ENCODE data around the gene PSMC6. TPM values are rescaled to one million over a fixed set of nuclear protein-coding genes. Genes with fewer than 3 reads are reported as not detected.

The PSMC6 gene
- total and polyA plus RNA-seq, 2 of the 13 experiments (the other 11 are each of a cell fraction or from before 2014, with no cell fraction given) = 90.0 to 210 TPM

GRCh38 chr14:52700701-52701172 is 6.3 kb upstream of the PSMC6 start (continued):
- TF ChIP-seq, protein P1, sequence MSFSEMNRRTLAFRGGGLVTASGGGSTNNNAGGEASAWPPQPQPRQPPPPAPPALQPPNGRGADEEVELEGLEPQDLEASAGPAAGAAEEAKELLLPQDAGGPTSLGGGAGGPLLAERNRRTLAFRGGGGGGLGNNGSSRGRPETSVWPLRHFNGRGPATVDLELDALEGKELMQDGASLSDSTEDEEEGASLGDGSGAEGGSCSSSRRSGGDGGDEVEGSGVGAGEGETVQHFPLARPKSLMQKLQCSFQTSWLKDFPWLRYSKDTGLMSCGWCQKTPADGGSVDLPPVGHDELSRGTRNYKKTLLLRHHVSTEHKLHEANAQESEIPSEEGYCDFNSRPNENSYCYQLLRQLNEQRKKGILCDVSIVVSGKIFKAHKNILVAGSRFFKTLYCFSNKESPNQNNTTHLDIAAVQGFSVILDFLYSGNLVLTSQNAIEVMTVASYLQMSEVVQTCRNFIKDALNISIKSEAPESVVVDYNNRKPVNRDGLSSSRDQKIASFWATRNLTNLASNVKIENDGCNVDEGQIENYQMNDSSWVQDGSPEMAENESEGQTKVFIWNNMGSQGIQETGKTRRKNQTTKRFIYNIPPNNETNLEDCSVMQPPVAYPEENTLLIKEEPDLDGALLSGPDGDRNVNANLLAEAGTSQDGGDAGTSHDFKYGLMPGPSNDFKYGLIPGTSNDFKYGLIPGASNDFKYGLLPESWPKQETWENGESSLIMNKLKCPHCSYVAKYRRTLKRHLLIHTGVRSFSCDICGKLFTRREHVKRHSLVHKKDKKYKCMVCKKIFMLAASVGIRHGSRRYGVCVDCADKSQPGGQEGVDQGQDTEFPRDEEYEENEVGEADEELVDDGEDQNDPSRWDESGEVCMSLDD (CRISPR knock-in tag; IDR thresholded peaks at IDR 0.05; ENCODE audit: borderline replicate concordance) = no peak
- 0 out of 2 replicates have a peak, but pooled peaks have one; percentile 12 for TF ChIP-seq NR2F6 (IDR thresholded peaks at IDR 0.05)
- TF ChIP-seq NR2F6 (CRISPR knock-in tag; IDR thresholded peaks at IDR 0.05) = no peak
- 0 out of 2 replicates have a peak, but pooled peaks have one; percentile 12 for TF ChIP-seq ETV5 (CRISPR knock-in tag; IDR thresholded peaks at IDR 0.05; ENCODE audit: borderline replicate concordance)
- TF ChIP-seq ZNF710 (CRISPR knock-in tag; IDR thresholded peaks at IDR 0.05; ENCODE audit: borderline replicate concordance) = no peak
- TF ChIP-seq, protein P2, sequence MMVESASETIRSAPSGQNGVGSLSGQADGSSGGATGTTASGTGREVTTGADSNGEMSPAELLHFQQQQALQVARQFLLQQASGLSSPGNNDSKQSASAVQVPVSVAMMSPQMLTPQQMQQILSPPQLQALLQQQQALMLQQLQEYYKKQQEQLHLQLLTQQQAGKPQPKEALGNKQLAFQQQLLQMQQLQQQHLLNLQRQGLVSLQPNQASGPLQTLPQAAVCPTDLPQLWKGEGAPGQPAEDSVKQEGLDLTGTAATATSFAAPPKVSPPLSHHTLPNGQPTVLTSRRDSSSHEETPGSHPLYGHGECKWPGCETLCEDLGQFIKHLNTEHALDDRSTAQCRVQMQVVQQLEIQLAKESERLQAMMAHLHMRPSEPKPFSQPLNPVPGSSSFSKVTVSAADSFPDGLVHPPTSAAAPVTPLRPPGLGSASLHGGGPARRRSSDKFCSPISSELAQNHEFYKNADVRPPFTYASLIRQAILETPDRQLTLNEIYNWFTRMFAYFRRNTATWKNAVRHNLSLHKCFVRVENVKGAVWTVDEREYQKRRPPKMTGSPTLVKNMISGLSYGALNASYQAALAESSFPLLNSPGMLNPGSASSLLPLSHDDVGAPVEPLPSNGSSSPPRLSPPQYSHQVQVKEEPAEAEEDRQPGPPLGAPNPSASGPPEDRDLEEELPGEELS (CRISPR knock-in tag; IDR thresholded peaks at IDR 0.05) = peak; percentile 40; the same call in 1 of the 2 replicates
- no peak for TF ChIP-seq THAP7 (CRISPR knock-in tag; IDR thresholded peaks at IDR 0.05)
- TF ChIP-seq KDM5A (IDR thresholded peaks at IDR 0.05; ENCODE audit: borderline replicate concordance, low read length) = peak; percentile 46; the same call in 1 of the 2 replicates
- peak; percentile 56 for TF ChIP-seq GATAD2A (CRISPR knock-in tag; IDR thresholded peaks at IDR 0.05)
- peak; percentile 65 for TF ChIP-seq FOSL2 (CRISPR knock-in tag; IDR thresholded peaks at IDR 0.05)
- no peak for TF ChIP-seq ZFP90 (CRISPR knock-in tag; IDR thresholded peaks at IDR 0.05; ENCODE audit: borderline replicate concordance)
- peak; percentile 24; the same call in 1 of the 2 replicates for TF ChIP-seq RCOR2 (CRISPR knock-in tag; IDR thresholded peaks at IDR 0.05)
- peak; percentile 60 for TF ChIP-seq HNF4A (CRISPR knock-in tag; IDR thresholded peaks at IDR 0.05)
- no peak for TF ChIP-seq FIP1L1 (IDR thresholded peaks at IDR 0.05; ENCODE audit: borderline replicate concordance, insufficient read depth, low read depth, low read length)
- TF ChIP-seq SAP130 (CRISPR knock-in tag; IDR thresholded peaks at IDR 0.05; ENCODE audit: low read depth) = peak; percentile 24; the same call in 1 of the 2 replicates
- TF ChIP-seq HMG20A (CRISPR knock-in tag; IDR thresholded peaks at IDR 0.05; ENCODE audit: borderline replicate concordance) = peak; percentile 53; the same call in 1 of the 2 replicates
- peak; percentile 42; the same call in 1 of the 2 replicates for TF ChIP-seq MED1 (CRISPR knock-in tag; IDR thresholded peaks at IDR 0.05)
- no peak for TF ChIP-seq ZNF737 (CRISPR knock-in tag; IDR thresholded peaks at IDR 0.05; ENCODE audit: borderline replicate concordance)
- no peak for TF ChIP-seq ELF4 (CRISPR knock-in tag; IDR thresholded peaks at IDR 0.05; ENCODE audit: borderline replicate concordance)
- peak; percentile 62; the same call in 1 of the 2 replicates for TF ChIP-seq GFI1 (CRISPR knock-in tag; IDR thresholded peaks at IDR 0.05; ENCODE audit: borderline replicate concordance)
- no peak for TF ChIP-seq HOXA9 (CRISPR knock-in tag; IDR thresholded peaks at IDR 0.05; ENCODE audit: borderline replicate concordance)
- TF ChIP-seq FOXK2 (IDR thresholded peaks at IDR 0.05) = no peak

Measured in HepG2 (cell line).